IPS-18a (cell line): ENCODE data around the gene ATP8A2.

ENCODE experiments used
- H3K27ac ChIP-seq: one replicate; pipeline ENCODE4 v1.5.1; 2013; ENCODE audit warnings: low read length
- H3K27me3 ChIP-seq: one replicate; pipeline ENCODE4 v1.6.1; 2013; ENCODE audit warnings: mild to moderate bottlenecking, low read length; ENCODE audit not compliant: control insufficient read depth, insufficient read depth
- H3K36me3 ChIP-seq: one replicate; pipeline ENCODE4 v1.6.1; 2013; ENCODE audit warnings: low read depth, low read length; ENCODE audit not compliant: control insufficient read depth
- H3K4me1 ChIP-seq: one replicate; pipeline ENCODE4 v1.6.1; 2013; ENCODE audit warnings: low read depth, low read length; ENCODE audit not compliant: control insufficient read depth
- H3K4me3 ChIP-seq: one replicate; pipeline ENCODE4 v1.5.1; 2013; ENCODE audit warnings: low read length
- H3K9ac ChIP-seq: one replicate; pipeline ENCODE4 v1.6.1; 2013; ENCODE audit warnings: mild to moderate bottlenecking, low read length, moderate library complexity
- H3K9me3 ChIP-seq: one replicate; pipeline ENCODE4 v1.6.1; 2013; ENCODE audit warnings: low read depth, low read length; ENCODE audit not compliant: control insufficient read depth

Gene ATP8A2

DNA sequence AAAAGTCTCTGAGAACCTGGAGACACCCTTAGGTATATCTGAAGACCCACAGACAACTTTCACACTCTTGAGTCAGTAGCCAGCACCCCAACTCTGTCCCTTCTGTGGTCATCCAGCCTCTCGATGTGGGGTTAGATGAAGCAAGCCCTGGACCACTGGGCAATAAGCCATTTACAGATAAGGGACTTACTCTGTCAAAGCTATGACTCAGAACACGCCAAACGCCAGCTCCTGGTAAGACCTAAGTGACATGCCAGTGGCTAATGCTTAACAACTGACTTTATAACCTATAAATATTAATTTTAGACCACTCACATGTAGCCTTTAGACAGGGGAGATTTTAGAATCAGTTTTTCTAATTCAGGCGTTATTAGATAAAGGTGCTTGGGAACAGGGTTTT, 594.3 kb downstream of the ATP8A2 start:
- no peak overlapping the region for H3K27ac ChIP-seq
- H3K4me3 ChIP-seq, result no peak overlapping the region
- peaks cover 31% of the 10 kb centered on the region for H3K4me1 ChIP-seq
- no peaks in the 10 kb centered on the region for H3K9me3 ChIP-seq
- H3K9ac ChIP-seq, result no peak overlapping the region
- peaks cover 20% of the 10 kb centered on the region for H3K27me3 ChIP-seq
- H3K36me3 ChIP-seq, result no peaks in the 10 kb centered on the region

DNA sequence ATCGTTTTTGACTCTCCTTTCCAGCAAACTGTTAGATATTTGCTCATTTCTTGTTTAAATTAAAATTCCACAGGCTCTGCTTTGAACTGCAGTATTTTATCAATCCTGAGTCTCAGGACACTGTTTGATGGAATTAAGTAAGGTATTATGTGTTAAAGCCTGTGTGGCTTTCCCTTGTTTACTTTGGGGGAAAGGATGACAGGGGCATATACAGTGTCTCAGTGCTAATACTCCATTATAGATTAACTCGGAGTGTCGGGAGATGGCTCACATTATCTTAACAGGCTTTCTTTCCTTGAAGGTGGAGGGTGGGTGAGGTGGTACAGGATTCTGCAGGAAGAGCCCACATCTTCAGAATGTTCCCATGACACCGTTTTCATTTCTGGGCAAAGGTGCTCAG, 595.4 kb downstream of the ATP8A2 start:
- H3K9ac ChIP-seq, result no peak overlapping the region
- no peak overlapping the region for H3K4me3 ChIP-seq
- peaks cover 22% of the 10 kb centered on the region for H3K27me3 ChIP-seq
- no peaks in the 10 kb centered on the region for H3K9me3 ChIP-seq
- no peaks in the 10 kb centered on the region for H3K36me3 ChIP-seq
- peaks cover 41% of the 10 kb centered on the region for H3K4me1 ChIP-seq
- no peak overlapping the region for H3K27ac ChIP-seq

DNA sequence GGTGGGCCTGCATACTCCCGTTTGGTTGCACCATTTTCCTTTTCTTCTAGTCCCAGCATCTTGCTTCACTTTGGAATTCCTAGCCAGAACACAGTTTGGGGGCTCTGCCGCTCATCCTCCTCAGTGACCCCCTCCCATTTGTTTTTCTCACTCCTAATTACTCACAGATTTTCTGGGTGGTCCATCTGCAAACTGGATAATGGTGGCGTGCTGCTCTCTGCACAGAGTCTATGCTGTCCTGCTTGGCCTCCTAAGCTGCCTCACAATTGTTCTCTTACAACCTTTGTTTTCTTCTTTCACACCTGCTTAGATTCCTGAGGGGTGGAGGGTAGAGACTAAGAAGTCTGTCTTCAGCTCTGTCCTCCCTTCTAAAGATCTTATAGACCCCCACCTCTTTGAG, 599.3 kb downstream of the ATP8A2 start:
- Histone ChIP-seq H3K27me3 (peaks cover 46% of the 10 kb centered on the region), H3K4me3 (peak overlapping the region; percentile 21), H3K9ac (no peak overlapping the region), H3K9me3 (no peaks in the 10 kb centered on the region), H3K4me1 (peaks cover 60% of the 10 kb centered on the region), H3K36me3 (no peaks in the 10 kb centered on the region), H3K27ac (no peak overlapping the region)

DNA sequence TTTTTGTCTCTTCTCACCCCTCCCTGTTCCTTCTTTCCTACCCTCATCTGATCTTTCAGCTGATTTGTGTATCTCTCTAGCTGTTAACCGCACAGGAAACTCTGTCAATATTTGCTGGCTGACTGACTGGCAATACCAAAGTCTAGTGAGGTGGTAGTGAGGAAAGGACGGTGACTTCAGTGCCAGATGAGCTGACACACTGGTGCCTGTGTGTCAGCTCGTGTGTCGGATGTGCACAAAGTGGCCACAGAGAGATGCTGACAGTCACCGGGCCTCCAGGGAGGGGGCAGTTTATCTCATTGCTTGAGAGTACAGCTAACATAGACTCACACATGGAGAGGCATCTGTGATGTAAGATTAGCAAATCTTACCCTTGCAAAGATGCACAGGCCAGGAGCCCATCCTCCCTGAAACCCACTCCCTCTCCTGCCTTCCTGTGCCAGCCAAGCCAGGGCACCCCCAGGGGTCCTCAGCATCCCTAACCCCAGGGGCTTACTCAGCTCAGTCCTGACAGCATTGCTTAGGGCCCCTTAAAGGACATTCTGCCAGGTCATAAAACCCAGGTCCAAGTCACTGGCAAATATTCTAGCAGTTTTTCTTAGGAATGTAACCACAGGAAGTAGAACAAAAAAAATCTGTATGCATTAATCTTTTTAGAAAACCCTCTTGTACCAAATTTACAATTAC, 599.8 kb downstream of the ATP8A2 start:
- H3K9me3 ChIP-seq, result no peaks in the 10 kb centered on the region
- H3K9ac ChIP-seq, result no peak overlapping the region
- peaks cover 46% of the 10 kb centered on the region for H3K27me3 ChIP-seq
- H3K4me3 ChIP-seq, result peak overlapping the region; percentile 8
- H3K36me3 ChIP-seq, result no peaks in the 10 kb centered on the region
- H3K27ac ChIP-seq, result no peak overlapping the region
- H3K4me1 ChIP-seq, result peaks cover 62% of the 10 kb centered on the region

DNA sequence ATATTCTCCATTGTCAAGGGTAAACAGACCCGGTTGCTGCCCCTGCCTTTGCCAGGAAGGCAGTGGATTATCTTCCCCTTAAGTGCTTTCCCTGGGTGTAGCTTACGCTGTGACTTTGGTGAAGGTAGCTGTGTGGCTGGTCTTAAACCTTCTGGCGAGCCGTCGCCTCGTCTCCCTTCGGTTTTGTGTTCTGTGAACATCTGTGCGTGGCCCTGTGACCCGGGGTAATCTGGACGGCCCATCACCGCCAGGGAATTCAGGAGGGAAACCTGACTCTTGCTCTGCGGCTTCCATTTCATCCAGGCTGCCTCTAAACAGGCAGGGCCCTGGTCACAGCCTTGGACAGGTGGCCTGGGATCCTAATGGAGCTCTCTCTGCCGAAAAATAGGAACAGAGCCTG, 601.3 kb downstream of the ATP8A2 start:
- Histone ChIP-seq H3K9ac (no peak overlapping the region), H3K9me3 (no peaks in the 10 kb centered on the region), H3K27me3 (peaks cover 45% of the 10 kb centered on the region), H3K4me3 (no peak overlapping the region), H3K36me3 (no peaks in the 10 kb centered on the region), H3K4me1 (peaks cover 62% of the 10 kb centered on the region), H3K27ac (no peak overlapping the region)

DNA sequence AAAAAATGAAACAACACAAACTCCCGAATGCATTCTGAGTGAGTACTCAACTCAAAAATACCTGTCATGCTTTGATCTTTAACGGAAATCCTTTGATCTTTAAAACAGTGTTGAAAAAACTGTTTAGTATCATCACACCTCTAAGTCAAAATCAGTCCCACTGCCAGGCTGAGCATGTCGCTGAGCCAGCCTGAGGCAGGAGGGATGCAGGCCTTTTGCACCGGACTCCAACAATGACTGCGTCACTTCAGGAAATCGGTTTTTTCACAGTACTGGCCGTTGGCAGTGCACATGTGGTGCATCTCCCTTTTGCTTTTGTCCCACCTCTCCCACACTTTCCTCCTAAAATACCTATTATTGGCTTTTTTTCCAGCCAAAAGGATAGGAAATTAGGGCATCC, 601.8 kb downstream of the ATP8A2 start:
- Histone ChIP-seq H3K9ac (no peak overlapping the region), H3K4me1 (peaks cover 66% of the 10 kb centered on the region), H3K36me3 (no peaks in the 10 kb centered on the region), H3K27ac (no peak overlapping the region), H3K27me3 (peaks cover 41% of the 10 kb centered on the region), H3K4me3 (no peak overlapping the region), H3K9me3 (no peaks in the 10 kb centered on the region)

DNA sequence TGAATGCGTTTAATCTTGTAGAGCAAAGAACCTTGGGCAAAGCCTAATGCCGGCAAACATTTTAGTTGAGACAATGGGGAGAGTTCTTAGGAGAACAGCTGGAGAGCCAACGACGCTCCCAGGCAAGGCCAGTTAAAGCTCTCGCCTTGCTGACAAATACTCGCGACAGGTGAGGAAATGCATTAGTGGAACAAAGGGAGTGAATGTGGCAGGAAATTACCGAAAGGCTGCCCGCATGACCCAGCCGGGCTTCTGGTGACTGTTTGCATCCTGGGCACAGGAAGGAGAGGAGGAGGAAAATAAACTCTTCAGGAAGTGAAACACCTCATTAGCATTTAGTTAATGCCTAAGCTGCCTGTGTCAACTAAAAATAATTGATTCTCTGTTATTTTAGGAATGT, 605.4 kb downstream of the ATP8A2 start:
- peaks cover 46% of the 10 kb centered on the region for H3K4me1 ChIP-seq
- H3K4me3 ChIP-seq, result peak overlapping the region; percentile 1
- no peak overlapping the region for H3K9ac ChIP-seq
- H3K27me3 ChIP-seq, result peaks cover 23% of the 10 kb centered on the region
- no peaks in the 10 kb centered on the region for H3K36me3 ChIP-seq
- no peaks in the 10 kb centered on the region for H3K9me3 ChIP-seq
- peak overlapping the region; percentile 15 for H3K27ac ChIP-seq

DNA sequence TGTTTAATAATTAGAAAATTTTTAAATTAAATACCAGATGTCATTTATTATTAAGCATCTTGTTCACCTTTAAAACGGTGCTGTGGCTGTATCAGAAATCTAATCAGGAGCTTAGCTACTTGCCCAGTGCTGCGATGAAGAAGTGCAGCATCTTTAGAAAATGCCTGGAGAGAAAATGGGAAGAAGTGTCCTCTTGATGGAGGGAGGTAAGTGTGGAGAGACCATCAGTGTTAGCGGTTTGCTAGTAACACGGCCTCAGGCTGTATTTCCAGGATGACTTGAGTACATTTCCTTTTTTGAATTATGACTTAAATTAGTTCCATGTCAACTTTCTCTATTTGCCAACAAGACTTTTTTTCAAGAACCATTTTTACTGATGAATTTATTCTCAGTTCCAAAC, 605.9 kb downstream of the ATP8A2 start:
- H3K27ac ChIP-seq, result peak overlapping the region; percentile 39
- no peaks in the 10 kb centered on the region for H3K9me3 ChIP-seq
- no peaks in the 10 kb centered on the region for H3K36me3 ChIP-seq
- peaks cover 43% of the 10 kb centered on the region for H3K4me1 ChIP-seq
- peak overlapping the region; percentile 1 for H3K4me3 ChIP-seq
- H3K27me3 ChIP-seq, result peaks cover 19% of the 10 kb centered on the region
- H3K9ac ChIP-seq, result no peak overlapping the region

DNA sequence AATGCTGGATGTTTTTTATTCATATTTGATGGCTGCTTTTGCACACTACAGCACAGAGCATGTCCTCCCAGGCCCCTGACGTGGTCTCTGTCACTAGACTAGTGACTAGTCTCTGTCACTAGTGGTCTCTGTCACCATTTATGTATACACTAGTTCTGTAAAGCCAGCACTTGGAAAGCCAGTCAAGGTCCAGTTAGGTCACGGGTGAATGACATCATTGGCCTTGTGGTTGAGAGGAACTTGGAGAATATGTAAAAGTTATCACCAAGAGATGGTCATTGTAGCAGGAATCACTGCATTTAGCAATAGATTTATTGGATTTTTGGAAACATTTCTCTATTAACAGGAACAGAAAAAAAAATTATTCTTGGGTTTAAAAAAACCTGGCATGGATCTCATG, 607.2 kb downstream of the ATP8A2 start:
- Histone ChIP-seq H3K27ac (no peak overlapping the region), H3K27me3 (peaks cover 6% of the 10 kb centered on the region), H3K9ac (no peak overlapping the region), H3K4me1 (peaks cover 32% of the 10 kb centered on the region), H3K36me3 (no peaks in the 10 kb centered on the region), H3K4me3 (no peak overlapping the region), H3K9me3 (no peaks in the 10 kb centered on the region)

DNA sequence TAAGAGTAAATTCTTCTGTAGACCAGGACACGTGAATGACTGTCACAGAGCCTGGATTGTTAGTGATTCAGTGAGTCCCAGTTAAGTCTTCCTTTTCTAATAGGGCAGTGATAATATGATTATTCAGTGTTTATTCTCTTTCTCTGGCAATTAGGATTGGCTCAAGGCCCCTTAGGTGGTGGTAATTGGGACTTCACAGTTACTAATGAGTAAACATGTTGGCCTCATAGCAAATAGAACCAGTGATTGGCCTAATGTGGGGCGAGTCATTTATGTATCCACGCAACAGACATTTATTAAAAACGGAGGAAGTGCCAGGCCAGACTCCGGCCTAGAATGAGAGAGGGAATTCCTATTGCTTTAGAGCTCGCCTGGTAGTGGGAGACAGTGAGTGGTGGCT, 607.6 kb downstream of the ATP8A2 start:
- H3K9ac ChIP-seq, result no peak overlapping the region
- no peaks in the 10 kb centered on the region for H3K36me3 ChIP-seq
- peaks cover 30% of the 10 kb centered on the region for H3K4me1 ChIP-seq
- no peak overlapping the region for H3K4me3 ChIP-seq
- no peaks in the 10 kb centered on the region for H3K9me3 ChIP-seq
- H3K27me3 ChIP-seq, result peaks cover 2% of the 10 kb centered on the region
- H3K27ac ChIP-seq, result no peak overlapping the region

DNA sequence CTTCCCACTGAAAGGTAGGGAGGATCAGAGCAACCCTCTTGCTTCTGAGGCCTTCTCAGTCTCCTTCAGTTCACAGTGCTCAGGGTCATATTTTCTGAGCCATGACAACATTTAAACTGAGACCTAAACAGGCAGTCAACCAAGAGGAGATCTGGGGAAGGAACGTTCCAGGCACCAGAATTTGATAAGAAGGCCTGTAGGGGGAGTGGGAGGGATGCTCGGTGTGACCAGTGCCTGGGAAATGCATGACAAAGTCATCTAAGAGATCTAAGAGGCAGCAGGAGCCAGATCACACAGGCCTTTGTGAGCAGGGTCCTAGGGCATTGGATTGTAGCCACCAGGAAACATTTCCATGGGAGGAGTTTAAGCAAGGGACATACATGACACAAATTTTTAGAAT, 608.5 kb downstream of the ATP8A2 start:
- no peak overlapping the region for H3K9ac ChIP-seq
- H3K36me3 ChIP-seq, result no peaks in the 10 kb centered on the region
- H3K27me3 ChIP-seq, result no peaks in the 10 kb centered on the region
- no peaks in the 10 kb centered on the region for H3K9me3 ChIP-seq
- H3K4me3 ChIP-seq, result no peak overlapping the region
- H3K4me1 ChIP-seq, result peaks cover 30% of the 10 kb centered on the region
- H3K27ac ChIP-seq, result no peak overlapping the region

DNA sequence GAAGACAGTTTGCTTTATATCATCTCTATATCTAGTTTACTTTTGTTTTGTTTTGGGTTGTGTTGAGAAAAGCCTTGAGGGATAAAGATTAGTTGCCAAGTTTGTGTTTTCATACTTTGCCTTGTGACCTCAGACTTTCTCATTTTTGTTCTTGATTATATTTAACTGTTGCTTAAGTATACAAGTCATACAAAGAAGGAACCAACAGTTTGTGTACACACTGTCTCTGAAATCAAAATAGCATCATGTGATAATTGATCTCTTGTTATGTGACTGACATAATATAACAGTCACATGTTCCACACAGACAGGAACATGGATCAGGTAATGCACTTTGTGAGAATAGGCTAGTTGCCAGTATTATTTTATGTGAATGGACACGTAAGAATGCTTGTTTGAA, 609.3 kb downstream of the ATP8A2 start:
- Histone ChIP-seq H3K36me3 (no peaks in the 10 kb centered on the region), H3K27ac (no peak overlapping the region), H3K27me3 (no peaks in the 10 kb centered on the region), H3K9ac (no peak overlapping the region), H3K4me1 (peaks cover 28% of the 10 kb centered on the region), H3K9me3 (no peaks in the 10 kb centered on the region), H3K4me3 (no peak overlapping the region)
